HL-60/S4 treated with retinoic acid at 250 ng/mL for 4 days and 3 days (cell line): Measurements from ENCODE around the gene CYBB.

Experiments
- in situ Hi-C: fragments of 300-500 bp; cut with MboI; formaldehyde crosslinking; loops from 2 replicates; pipeline ENCODE4 v1.7.0; 2022; ENCODE audit warnings: low sequenced_read_pairs

Gene CYBB

GRCh38 chrX:37830371-37830770 is 50.5 kb downstream of the CYBB start:
- in situ Hi-C loops: loop anchor here (25.0 kb wide), 1 partner anchor 318 kb away; no protein-coding TSS in a partner anchor

DNA sequence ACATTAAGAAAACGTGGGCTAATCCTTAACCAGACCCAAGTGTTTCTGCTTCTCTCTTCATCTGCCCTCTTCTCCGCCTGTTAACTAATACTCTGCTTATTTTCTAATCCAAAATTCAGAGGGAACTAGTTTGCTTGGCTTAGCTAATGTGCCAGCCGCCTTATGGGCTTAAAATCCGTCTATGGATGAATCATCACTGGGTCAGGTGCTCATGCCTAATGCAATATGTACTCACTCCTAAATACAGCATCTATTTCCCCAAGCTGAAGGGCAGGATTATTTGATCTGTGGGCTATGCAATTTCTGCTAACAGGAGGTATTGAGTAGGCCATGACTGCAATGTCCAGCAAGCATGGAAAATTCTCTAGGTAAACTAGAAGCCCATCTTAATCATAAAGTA is 55.1 kb downstream of the CYBB start:
- in situ Hi-C loops: loop anchor here (25.0 kb wide), 1 partner anchor 323 kb away; no protein-coding TSS in a partner anchor

- in situ Hi-C loops: loop anchor here (25.0 kb wide), 1 partner anchor 329 kb away; no protein-coding TSS in a partner anchor
Measured at GRCh38 chrX:37840931-37841330, 61.1 kb downstream of the CYBB start.

DNA sequence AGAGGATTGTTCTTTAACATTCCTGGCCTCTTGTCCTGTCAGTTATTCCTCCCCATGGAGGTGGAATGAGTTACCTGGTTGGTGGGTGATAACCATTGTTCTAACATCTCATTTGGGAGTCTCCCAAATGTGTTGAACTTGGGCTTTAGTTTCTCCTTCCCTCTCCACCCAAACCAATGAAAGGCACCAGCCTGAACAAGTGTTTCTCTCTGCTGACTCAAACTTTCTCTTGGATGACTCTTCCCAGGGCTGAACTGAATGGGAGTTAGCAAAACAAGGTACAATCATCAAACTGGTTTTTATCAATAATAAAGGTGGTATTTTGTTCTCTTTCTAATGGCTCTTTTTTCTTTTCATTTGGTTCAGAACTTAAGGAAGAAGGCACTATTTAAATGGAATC is 64.8 kb downstream of the CYBB start:
- in situ Hi-C loops: loop anchor here (25.0 kb wide), 1 partner anchor 332 kb away; no protein-coding TSS in a partner anchor

DNA sequence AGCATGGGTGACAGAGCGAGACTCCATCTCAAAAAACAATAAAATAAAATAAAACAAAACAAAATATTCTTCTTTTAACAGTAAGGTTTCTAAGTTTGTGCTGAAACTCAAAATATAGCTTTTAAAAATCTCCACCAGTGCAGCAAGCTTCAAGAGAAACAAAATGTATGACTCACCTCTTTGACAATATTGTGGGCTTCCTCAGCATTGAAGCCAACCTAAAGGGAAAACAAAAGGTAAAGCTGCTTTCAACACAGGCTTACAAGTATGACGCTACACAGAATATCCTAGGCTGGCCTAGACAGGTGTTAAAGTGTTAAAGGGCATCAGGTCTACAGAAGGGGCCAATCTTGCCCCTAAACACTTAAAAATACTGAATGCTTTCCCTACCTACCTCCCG is 66.3 kb downstream of the CYBB start:
- in situ Hi-C loops: loop anchor here (25.0 kb wide), 1 partner anchor 334 kb away; no protein-coding TSS in a partner anchor

DNA sequence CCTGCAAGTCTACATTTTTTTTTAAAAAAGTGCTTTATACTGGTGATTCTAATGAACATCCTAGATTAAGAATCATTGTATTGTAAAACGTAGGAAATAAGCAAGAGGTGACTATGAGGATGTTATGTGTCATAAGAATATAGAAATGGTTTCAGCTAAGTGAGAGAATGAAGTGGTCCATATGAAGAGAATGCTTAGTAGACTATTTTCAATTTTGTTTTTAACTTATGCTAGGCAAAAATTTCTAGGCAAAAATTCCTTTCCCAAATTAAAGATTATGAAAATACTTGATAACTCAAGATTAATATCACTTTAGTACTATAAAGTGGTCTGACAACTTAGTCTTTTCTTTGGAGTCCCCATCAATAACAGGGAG is 66.7 kb downstream of the CYBB start:
- in situ Hi-C loops: loop anchor here (25.0 kb wide), 1 partner anchor 334 kb away; no protein-coding TSS in a partner anchor

GRCh38 chrX:37846934-37847732 is 67.3 kb downstream of the CYBB start, which contains the start of gene DYNLT3:
Gene DYNLT3 (minus strand): TSS chrX:37847571. CDS start chrX:37847510, 61 bp downstream.
- in situ Hi-C loops: loop anchor here (25.0 kb wide), 1 partner anchor 335 kb away; no protein-coding TSS in a partner anchor

DNA sequence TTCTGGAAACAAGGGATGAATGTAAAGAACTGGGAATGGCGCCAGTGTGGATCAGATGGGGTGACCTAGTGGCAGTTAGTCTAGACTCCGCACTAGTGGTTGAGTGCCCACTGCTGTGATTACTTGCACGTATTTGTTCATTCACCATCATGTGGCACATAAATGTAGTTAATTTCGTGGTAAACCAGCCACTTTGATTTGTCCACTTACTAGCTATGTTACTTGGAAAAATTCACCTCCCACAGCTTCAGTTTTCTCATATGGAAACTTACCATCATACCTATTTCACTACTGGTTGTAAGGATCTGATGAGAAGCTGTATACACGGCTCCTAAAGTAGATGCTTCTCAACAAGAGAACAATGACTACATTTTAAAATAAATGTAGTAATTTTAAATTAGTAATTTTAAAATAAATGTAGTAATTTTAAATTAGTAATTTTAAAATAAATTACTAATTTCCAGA is 67.9 kb downstream of the CYBB start:
- in situ Hi-C loops: loop anchor here (25.0 kb wide), 1 partner anchor 335 kb away; no protein-coding TSS in a partner anchor

DNA sequence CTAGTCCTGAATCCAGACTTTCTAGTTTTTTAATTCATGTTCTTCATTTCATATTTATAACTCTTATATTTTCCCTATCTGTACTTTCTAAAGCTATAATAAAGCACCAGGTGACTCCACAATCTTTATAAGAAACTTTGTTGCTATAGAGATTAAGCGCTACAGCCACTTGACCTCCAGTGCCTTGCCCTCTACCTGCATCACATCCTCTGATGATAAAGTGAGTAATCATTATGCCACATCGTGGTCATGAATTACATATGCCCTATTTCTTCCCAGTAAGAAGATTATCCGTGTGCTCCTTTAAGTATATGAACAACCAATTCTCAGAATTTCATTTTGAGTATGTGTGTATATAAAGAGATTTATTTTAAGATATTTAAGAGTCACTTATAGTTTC is 74.3 kb downstream of the CYBB start:
- in situ Hi-C loops: no loop called here

- in situ Hi-C loops: no loop called here
Measured at GRCh38 chrX:37854748-37855147, 74.9 kb downstream of the CYBB start.

GRCh38 chrX:37860721-37861120 is 80.9 kb downstream of the CYBB start:
- in situ Hi-C loops: no loop called here

DNA sequence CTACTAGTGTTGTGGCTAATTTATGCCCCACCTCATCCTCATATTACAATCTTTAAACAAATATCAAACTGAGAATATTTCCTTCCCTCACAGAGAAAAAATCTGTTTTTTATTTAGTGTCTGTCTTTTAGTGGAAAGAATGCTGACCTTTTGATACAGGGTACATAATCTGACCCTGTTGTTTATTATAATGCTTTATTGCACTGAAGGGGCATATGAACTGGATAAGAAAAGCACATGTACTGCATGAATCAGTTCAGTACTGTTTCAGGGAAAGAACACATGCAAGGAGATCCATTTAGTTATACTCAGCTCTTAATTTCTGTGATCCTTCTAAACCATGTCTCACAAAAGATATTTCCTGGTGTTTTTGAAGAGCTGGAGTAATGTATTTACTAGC is 83.0 kb downstream of the CYBB start:
- in situ Hi-C loops: no loop called here
